ENCODE results near the gene TCF15. TPM values are rescaled to one million over a fixed set of nuclear protein-coding genes. Genes with fewer than 3 reads are reported as not detected.

Gene TCF15
- total and polyA plus RNA-seq, 4 donors = not detected

DNA sequence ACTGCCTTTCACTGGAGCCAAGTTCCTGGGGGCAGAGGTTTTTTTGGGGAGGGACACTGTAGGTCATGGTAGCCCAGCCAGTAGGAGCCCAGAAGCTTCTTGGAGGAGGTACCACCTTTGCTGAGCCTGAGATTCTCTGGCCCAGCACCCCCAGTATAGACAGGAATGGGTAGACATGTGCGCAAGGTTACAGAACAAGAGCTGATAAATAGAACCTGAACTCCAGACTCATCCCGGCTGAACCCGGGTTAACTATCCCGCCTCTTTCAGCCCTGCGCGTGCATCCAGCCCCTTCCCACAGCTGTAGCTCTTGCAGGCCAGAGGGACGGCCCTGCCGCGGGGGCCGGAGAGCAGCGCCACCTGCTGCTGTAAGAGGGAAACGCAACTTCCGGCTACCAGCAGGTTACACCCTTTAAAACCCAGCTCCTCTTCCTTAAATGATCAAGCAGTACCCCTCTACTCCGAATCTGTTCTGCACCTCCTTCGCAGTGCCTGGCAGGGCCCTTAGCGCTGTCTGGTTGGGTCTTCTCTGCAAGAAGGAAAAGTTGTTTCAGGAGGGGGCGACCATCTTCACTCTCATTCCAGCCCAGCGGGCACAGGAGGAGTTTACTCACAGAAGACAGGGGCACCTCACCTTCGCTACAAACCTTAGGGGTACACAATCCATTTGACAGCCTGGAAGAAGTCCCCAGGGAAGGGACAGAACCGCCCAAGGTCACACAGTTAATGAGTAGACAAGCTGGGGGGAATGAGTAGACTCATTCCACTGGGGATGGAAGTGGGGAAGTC is 35.4 kb upstream of the TCF15 start:
- peaks cover 7 to 15% (median 13%) of the 10 kb centered on the region in 4 donors for H3K36me3 ChIP-seq (ENCODE audit: control insufficient read depth in 4 of 4, insufficient read depth in 3 of 4, low read depth in 1 of 4, low read length in 3 of 4)
- H3K27ac ChIP-seq (ENCODE audit: low read depth in 1 of 2, low read length in 2 of 2) = no peak overlapping the region
- H3K9me3 ChIP-seq (ENCODE audit: control insufficient read depth in 4 of 4, low read length in 3 of 4) = peaks cover 0 to 3% (median 0%) of the 10 kb centered on the region in 4 donors
- H3K9ac ChIP-seq (ENCODE audit: low read depth in 1 of 2, low read length in 2 of 2) = peak overlapping the region; percentile 26 to 37
- no peak overlapping the region for H3K4me3 ChIP-seq (ENCODE audit: low read depth in 1 of 3, low read length in 3 of 3)
- DNase-seq (ENCODE audit: low spot score) = peak; percentile 84
- H3K4me1 ChIP-seq (ENCODE audit: control insufficient read depth in 4 of 4, insufficient read depth in 4 of 4, low read length in 3 of 4) = peaks cover 4 to 16% (median 9%) of the 10 kb centered on the region in 4 donors
- WGBS = 24% methylated on average over 20 of the region's 20 CpGs
- no peaks in the 10 kb centered on the region for H3K27me3 ChIP-seq (ENCODE audit: control insufficient read depth in 4 of 4, insufficient read depth in 4 of 4, low read length in 3 of 4)
- TF ChIP-seq HNF4A (conservative IDR thresholded peaks at IDR 0.05) = no peak
- TF ChIP-seq, protein P1, sequence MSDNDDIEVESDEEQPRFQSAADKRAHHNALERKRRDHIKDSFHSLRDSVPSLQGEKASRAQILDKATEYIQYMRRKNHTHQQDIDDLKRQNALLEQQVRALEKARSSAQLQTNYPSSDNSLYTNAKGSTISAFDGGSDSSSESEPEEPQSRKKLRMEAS (IDR thresholded peaks at IDR 0.05) = no peak
- no peak for TF ChIP-seq JUND (IDR thresholded peaks at IDR 0.05)
- peak; percentile 15 for TF ChIP-seq YY1 (IDR thresholded peaks at IDR 0.05)
- no peak for TF ChIP-seq REST (IDR thresholded peaks at IDR 0.05)
- TF ChIP-seq, protein P2, sequence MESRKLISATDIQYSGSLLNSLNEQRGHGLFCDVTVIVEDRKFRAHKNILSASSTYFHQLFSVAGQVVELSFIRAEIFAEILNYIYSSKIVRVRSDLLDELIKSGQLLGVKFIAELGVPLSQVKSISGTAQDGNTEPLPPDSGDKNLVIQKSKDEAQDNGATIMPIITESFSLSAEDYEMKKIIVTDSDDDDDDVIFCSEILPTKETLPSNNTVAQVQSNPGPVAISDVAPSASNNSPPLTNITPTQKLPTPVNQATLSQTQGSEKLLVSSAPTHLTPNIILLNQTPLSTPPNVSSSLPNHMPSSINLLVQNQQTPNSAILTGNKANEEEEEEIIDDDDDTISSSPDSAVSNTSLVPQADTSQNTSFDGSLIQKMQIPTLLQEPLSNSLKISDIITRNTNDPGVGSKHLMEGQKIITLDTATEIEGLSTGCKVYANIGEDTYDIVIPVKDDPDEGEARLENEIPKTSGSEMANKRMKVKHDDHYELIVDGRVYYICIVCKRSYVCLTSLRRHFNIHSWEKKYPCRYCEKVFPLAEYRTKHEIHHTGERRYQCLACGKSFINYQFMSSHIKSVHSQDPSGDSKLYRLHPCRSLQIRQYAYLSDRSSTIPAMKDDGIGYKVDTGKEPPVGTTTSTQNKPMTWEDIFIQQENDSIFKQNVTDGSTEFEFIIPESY (IDR thresholded peaks at IDR 0.05) = no peak
- no peak for TF ChIP-seq NR2F2 (IDR thresholded peaks at IDR 0.05)
- TF ChIP-seq CTCF (IDR thresholded peaks at IDR 0.05; ENCODE audit: low read depth, low read length, missing input control) = peak; percentile 76
- TF ChIP-seq EGR1 (IDR thresholded peaks at IDR 0.05; ENCODE audit: low read depth in 2 of 2) = no peak
- TF ChIP-seq RXRA (IDR thresholded peaks at IDR 0.05) = no peak
- TF ChIP-seq FOXA1 (IDR thresholded peaks at IDR 0.05) = no peak
- TF ChIP-seq GABPA (IDR thresholded peaks at IDR 0.05 in 1 of 2, conservative IDR thresholded peaks at IDR 0.05 in 1 of 2) = no peak
- no peak for TF ChIP-seq SP1 (IDR thresholded peaks at IDR 0.05)
- TF ChIP-seq TAF1 (conservative IDR thresholded peaks at IDR 0.05) = no peak
- no peak for TF ChIP-seq HNF4G (IDR thresholded peaks at IDR 0.05)
- peak; percentile 78 to 90 for TF ChIP-seq RAD21 (IDR thresholded peaks at IDR 0.05)
- TF ChIP-seq, protein P3, sequence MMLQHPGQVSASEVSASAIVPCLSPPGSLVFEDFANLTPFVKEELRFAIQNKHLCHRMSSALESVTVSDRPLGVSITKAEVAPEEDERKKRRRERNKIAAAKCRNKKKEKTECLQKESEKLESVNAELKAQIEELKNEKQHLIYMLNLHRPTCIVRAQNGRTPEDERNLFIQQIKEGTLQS (IDR thresholded peaks at IDR 0.05) = no peak
- no peak for TF ChIP-seq FOXA2 (IDR thresholded peaks at IDR 0.05)
